IMR-90 (cell line): ENCODE measurements around the gene MXRA8. TPM values are rescaled to one million over a fixed set of nuclear protein-coding genes. Genes with fewer than 3 reads are reported as not detected.

ENCODE experiments used
- ATAC-seq: fragments of 200-7000 bp; cut with Tn5 transposase; 2 replicates; pipeline ENCODE4 v1.9.1; 2020; ENCODE audit warnings: low read depth, mild to moderate bottlenecking, moderate library complexity
- BruUV-seq: library from RNA; stranded (reverse); fragments of 400-500 nt; replicated peaks from 2 replicates; lab custom pipeline; 2021; lab: Mats Ljungman, UMichigan
- CTCF ChIA-PET: fragments of 300-600 bp; formaldehyde crosslinking; extraction: SDS; loops from one replicate; lab custom pipeline; 2021; ENCODE audit warnings: antibody characterized with exemption; lab: Yijun Ruan, JAX
- POLR2A ChIA-PET: fragments of 300-600 bp; sonication (Branson Sonifier 250); formaldehyde crosslinking; loops from one replicate; lab custom pipeline; 2022; ENCODE audit warnings: antibody characterized with exemption; ENCODE audit not compliant: unreplicated experiment; lab: Charles Lee
- DNase-seq: peaks from one replicate; pipeline ENCODE4 v3.0.0; 2013
- H2AFZ ChIP-seq: replicated peaks from 2 replicates; pipeline ENCODE3; 2013; ENCODE audit warnings: low read length, mild to moderate bottlenecking; ENCODE audit not compliant: poor library complexity
- H2AK5ac ChIP-seq: 2 replicates; pipeline ENCODE4 v1.6.1; 2013; ENCODE audit warnings: low read depth, low read length, inconsistent platforms
- H2AK9ac ChIP-seq: replicated peaks from 2 replicates; pipeline ENCODE3; 2013; ENCODE audit warnings: mild to moderate bottlenecking, low read depth, low read length, moderate library complexity; ENCODE audit not compliant: poor library complexity
- H2BK120ac ChIP-seq: 2 replicates; pipeline ENCODE4 v1.6.1; 2013; ENCODE audit warnings: low read depth, low read length, inconsistent platforms
- H2BK15ac ChIP-seq: 3 replicates; pipeline ENCODE4 v1.6.1; 2013; ENCODE audit warnings: low read depth, low read length, inconsistent platforms
- H2BK20ac ChIP-seq: 2 replicates; pipeline ENCODE4 v1.6.1; 2013; ENCODE audit warnings: low read depth, mild to moderate bottlenecking, inconsistent platforms, low read length, moderate library complexity
- H2BK5ac ChIP-seq: 2 replicates; pipeline ENCODE4 v1.6.1; 2013; ENCODE audit warnings: mild to moderate bottlenecking, low read depth, low read length, inconsistent platforms; ENCODE audit not compliant: poor library complexity, severe bottlenecking
- H3K14ac ChIP-seq: replicated peaks from 2 replicates; pipeline ENCODE4 v1.6.1; 2013; ENCODE audit warnings: low read depth, low read length, inconsistent platforms
- H3K18ac ChIP-seq: 2 replicates; pipeline ENCODE4 v1.6.1; 2013; ENCODE audit warnings: low read depth, low read length, control low read depth
- H3K23ac ChIP-seq: 2 replicates; pipeline ENCODE4 v1.6.1; 2013; ENCODE audit warnings: low read depth, low read length, inconsistent platforms
- H3K27ac ChIP-seq: 2 replicates; pipeline ENCODE4 v1.5.1; 2013; ENCODE audit warnings: mild to moderate bottlenecking, control low read depth, low read length; ENCODE audit not compliant: insufficient read depth
- H3K27me3 ChIP-seq: 2 replicates; pipeline ENCODE4 v1.6.1; 2013; ENCODE audit warnings: low read length; ENCODE audit not compliant: control insufficient read depth, insufficient read depth
- H3K36me3 ChIP-seq: 2 replicates; pipeline ENCODE4 v1.6.1; 2013; ENCODE audit warnings: low read length, mixed read lengths; ENCODE audit not compliant: control insufficient read depth, insufficient read depth
- H3K4ac ChIP-seq: 2 replicates; pipeline ENCODE4 v1.6.1; 2013; ENCODE audit warnings: low read depth, low read length, inconsistent platforms
- H3K4me1 ChIP-seq: 2 replicates; pipeline ENCODE4 v1.6.1; 2013; ENCODE audit warnings: low read length, mixed read lengths; ENCODE audit not compliant: control insufficient read depth, insufficient read depth
- H3K4me2 ChIP-seq: 2 replicates; pipeline ENCODE4 v1.6.1; 2013; ENCODE audit warnings: low read depth, mild to moderate bottlenecking, control low read depth, low read length, moderate library complexity
- H3K4me3 ChIP-seq: 2 replicates; pipeline ENCODE4 v1.5.1; 2013; ENCODE audit warnings: low read depth, mild to moderate bottlenecking, control low read depth, low read length, moderate library complexity; ENCODE audit not compliant: insufficient read depth
- H3K56ac ChIP-seq: 2 replicates; pipeline ENCODE4 v1.6.1; 2013; ENCODE audit warnings: low read length, inconsistent platforms; ENCODE audit not compliant: insufficient read depth; ENCODE audit errors: extremely low read depth
- H3K79me1 ChIP-seq, 2 experiments: 2 replicates each; pipeline ENCODE4 v1.6.1; 2013; ENCODE audit warnings: low read length in 2 of 2, inconsistent platforms in 1 of 2, low read depth in 1 of 2
- H3K9ac ChIP-seq: 2 replicates; pipeline ENCODE4 v1.6.1; 2013; ENCODE audit warnings: low read depth, low read length, control low read depth
- H3K9me1 ChIP-seq: 2 replicates; pipeline ENCODE4 v1.6.1; 2013; ENCODE audit warnings: low read length, inconsistent platforms; ENCODE audit not compliant: insufficient read depth
- H3K9me3 ChIP-seq: 2 replicates; pipeline ENCODE4 v1.6.1; 2013; ENCODE audit warnings: low read length; ENCODE audit not compliant: control insufficient read depth, insufficient read depth
- H4K20me1 ChIP-seq: 2 replicates; pipeline ENCODE4 v1.6.1; 2013; ENCODE audit warnings: low read length, inconsistent platforms; ENCODE audit not compliant: insufficient read depth
- H4K5ac ChIP-seq: 2 replicates; pipeline ENCODE4 v1.6.1; 2013; ENCODE audit warnings: mild to moderate bottlenecking, low read depth, low read length, control low read depth
- H4K8ac ChIP-seq, 2 experiments: 2 replicates each; pipeline ENCODE4 v1.6.1; 2013; ENCODE audit warnings: low read depth in 2 of 2, low read length in 2 of 2, control low read depth in 1 of 2, inconsistent platforms in 1 of 2
- H4K91ac ChIP-seq: 2 replicates; pipeline ENCODE4 v1.6.1; 2013; ENCODE audit warnings: low read depth, low read length, inconsistent platforms; ENCODE audit not compliant: insufficient read depth
- BHLHE40 ChIP-seq: fragments of 150-350 bp; IDR thresholded peaks from 2 replicates; pipeline ENCODE4 v1.6.1; 2016; ENCODE audit warnings: mild to moderate bottlenecking, low read depth, low read length
- CHD1 ChIP-seq: IDR thresholded peaks from 2 replicates; pipeline ENCODE4 v1.6.1; 2012; ENCODE audit warnings: low read depth, low read length, improper control_type of control experiment
- ELK1 ChIP-seq: fragments of 150-350 bp; IDR thresholded peaks from 2 replicates; pipeline ENCODE4 v1.6.1; 2016; ENCODE audit warnings: low read depth, mild to moderate bottlenecking, low read length, moderate library complexity, borderline replicate concordance
- FOS ChIP-seq: fragments of 150-350 bp; IDR thresholded peaks from 2 replicates; pipeline ENCODE4 v1.6.1; 2016; ENCODE audit warnings: low read depth, low read length
- MAFK ChIP-seq: IDR thresholded peaks from 2 replicates; pipeline ENCODE4 v1.6.1; 2012; ENCODE audit warnings: low read depth, low read length, improper control_type of control experiment
- NFE2L2 ChIP-seq: fragments of 150-350 bp; IDR thresholded peaks from 2 replicates; pipeline ENCODE4 v1.6.1; 2016; ENCODE audit warnings: low read depth, mild to moderate bottlenecking, low read length
- POLR2A ChIP-seq: IDR thresholded peaks from 2 replicates; pipeline ENCODE4 v1.6.1; 2012; ENCODE audit warnings: mild to moderate bottlenecking, low read depth, low read length
- RCOR1 ChIP-seq: IDR thresholded peaks from 2 replicates; pipeline ENCODE4 v1.6.1; 2012; ENCODE audit warnings: mild to moderate bottlenecking, low read length, improper control_type of control experiment; ENCODE audit not compliant: insufficient replicate concordance
- RFX5 ChIP-seq: IDR thresholded peaks from 2 replicates; pipeline ENCODE4 v1.8.0; 2012; ENCODE audit warnings: low read depth, mild to moderate bottlenecking, low read length, moderate library complexity
- WGBS, 2 experiments: methylation state at CpG; one replicate each; pipeline versions ENCODE4 v1.1.5 to v1.1.7; 2013; ENCODE audit warnings: missing lambda C conversion rate in 2 of 2; ENCODE audit not compliant: insufficient read length in 1 of 2; ENCODE audit errors: extremely low coverage in 2 of 2; 5-methylcytosine and 5-hydroxymethylcytosine counted together
- dilution Hi-C: fragments of 300-500 bp; cut with HindIII; formaldehyde crosslinking; loops from one replicate; pipeline ENCODE4 v1.14.3; 2018; ENCODE audit warnings: low sequenced_read_pairs; ENCODE audit not compliant: unreplicated experiment
- in situ Hi-C: fragments of 300-500 bp; cut with MboI; formaldehyde crosslinking; loops from 3 replicates; pipeline ENCODE4 v1.14.3; 2019; ENCODE audit warnings: low sequenced_read_pairs, inconsistent platforms, mixed read lengths
- intact Hi-C: fragments of 100-400 bp; cut with micrococcal nuclease; formaldehyde crosslinking; loops from 2 replicates; pipeline ENCODE4 v1.10.0; 2022
- polyA plus RNA-seq, 3 experiments: library from polyadenylated mRNA; depleted of rRNA; stranded (reverse); fragments of >200 nt; gene quantifications; 2 replicates each; pipeline ENCODE4 v1.2.3, GENCODE V29; 2012; ENCODE audit warnings: low replicate concordance in 1 of 3
- total RNA-seq: library from RNA; depleted of rRNA; stranded (reverse); fragments of >200 nt; gene quantifications from 2 replicates; pipeline ENCODE4 v1.2.3, GENCODE V29; 2012
- TF ChIP-seq, protein P1 (sequence below): conservative IDR thresholded peaks from 2 replicates; pipeline ENCODE4 v1.5.1; 2012; ENCODE audit warnings: mild to moderate bottlenecking, low read depth, low read length, improper control_type of control experiment

MXRA8 gene
- total and polyA plus RNA-seq, 2 of the 4 experiments (the other 2 are of a cell fraction): 92.5 to 469 TPM

- CTCF ChIA-PET: no interaction called here
- Histone ChIP-seq H2BK20ac (no peak overlapping the region), H3K56ac (no peak overlapping the region), H4K5ac (no peak overlapping the region), H3K27me3 (no peaks in the 10 kb centered on the region), H2BK120ac (no peak overlapping the region), H3K18ac (no peak overlapping the region), H3K4me3 (no peak overlapping the region; the same call in 1 of the 2 replicates), H3K79me1 (peaks cover 8 to 24% of the 10 kb centered on the region in 2 experiments; a peak in 3 of 4 replicates), H3K14ac (no peak overlapping the region; the same call in 1 of the 2 replicates), H2BK5ac (no peak overlapping the region), H3K9ac (no peak overlapping the region), H4K20me1 (peaks cover 55% of the 10 kb centered on the region), H2AFZ (peak overlapping the region; percentile 58), H4K91ac (no peak overlapping the region), H3K4me2 (no peak overlapping the region; the same call in 1 of the 2 replicates), H3K27ac (no peak overlapping the region), H3K9me1 (no peaks in the 10 kb centered on the region), H3K23ac (no peak overlapping the region), H2AK5ac (no peak overlapping the region), H3K4ac (no peak overlapping the region), H3K4me1 (peaks cover 30% of the 10 kb centered on the region), H2AK9ac (peak overlapping the region; percentile 61), H4K8ac (no peak overlapping the region), H3K36me3 (peaks cover 39% of the 10 kb centered on the region), H2BK15ac (no peak overlapping the region), H3K9me3 (no peaks in the 10 kb centered on the region)
- WGBS, 2 experiments: 79% methylated on average over 31 of the region's 116 CpGs; no CpG with 5 or more reads in 1 of the 2 experiments
- no TSS peak for BruUV-seq
- DNase-seq (no peak), ATAC-seq (no peak)
- TF ChIP-seq CHD1: no peak
- no peak for TF ChIP-seq NFE2L2
- no peak for TF ChIP-seq POLR2A
- TF ChIP-seq RCOR1: no peak
- no peak for TF ChIP-seq ELK1
- no peak for TF ChIP-seq MAFK
- no peak for TF ChIP-seq RFX5
- TF ChIP-seq FOS: no peak
- TF ChIP-seq BHLHE40: no peak
- TF ChIP-seq, protein P1, sequence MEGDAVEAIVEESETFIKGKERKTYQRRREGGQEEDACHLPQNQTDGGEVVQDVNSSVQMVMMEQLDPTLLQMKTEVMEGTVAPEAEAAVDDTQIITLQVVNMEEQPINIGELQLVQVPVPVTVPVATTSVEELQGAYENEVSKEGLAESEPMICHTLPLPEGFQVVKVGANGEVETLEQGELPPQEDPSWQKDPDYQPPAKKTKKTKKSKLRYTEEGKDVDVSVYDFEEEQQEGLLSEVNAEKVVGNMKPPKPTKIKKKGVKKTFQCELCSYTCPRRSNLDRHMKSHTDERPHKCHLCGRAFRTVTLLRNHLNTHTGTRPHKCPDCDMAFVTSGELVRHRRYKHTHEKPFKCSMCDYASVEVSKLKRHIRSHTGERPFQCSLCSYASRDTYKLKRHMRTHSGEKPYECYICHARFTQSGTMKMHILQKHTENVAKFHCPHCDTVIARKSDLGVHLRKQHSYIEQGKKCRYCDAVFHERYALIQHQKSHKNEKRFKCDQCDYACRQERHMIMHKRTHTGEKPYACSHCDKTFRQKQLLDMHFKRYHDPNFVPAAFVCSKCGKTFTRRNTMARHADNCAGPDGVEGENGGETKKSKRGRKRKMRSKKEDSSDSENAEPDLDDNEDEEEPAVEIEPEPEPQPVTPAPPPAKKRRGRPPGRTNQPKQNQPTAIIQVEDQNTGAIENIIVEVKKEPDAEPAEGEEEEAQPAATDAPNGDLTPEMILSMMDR: no peak
- dilution Hi-C loops: no loop called here
- intact Hi-C loops: loop anchor here (5.0 kb wide), 1 partner anchor 47 kb away; the partner anchor contains the start of genes ACAP3 and PUSL1
- in situ Hi-C loops: no loop called here
- POLR2A ChIA-PET: no interaction called here
Observed at GRCh38 chr1:1354271-1355247, 3.8 kb downstream of the MXRA8 start.
